Stimulated activated CD8-positive, alpha-beta memory T cell treated with anti-CD3 and anti-CD28 coated beads, Interleukin-15, amount 100 ng/mL, for 48 hours (primary cell): Measurements from ENCODE around the gene RTN4RL1.
"Not testable (repeated sequence)": the region's sequence is repeated elsewhere in the genome, so short reads cannot be mapped to it uniquely, and the experiment has no call there.

Source experiments
- DNase-seq, 2 donors: peaks; one replicate each; pipeline ENCODE4 v3.0.0-alpha.2; 2020; ENCODE audit warnings: low read depth in 2 of 2

RTN4RL1 gene

DNA sequence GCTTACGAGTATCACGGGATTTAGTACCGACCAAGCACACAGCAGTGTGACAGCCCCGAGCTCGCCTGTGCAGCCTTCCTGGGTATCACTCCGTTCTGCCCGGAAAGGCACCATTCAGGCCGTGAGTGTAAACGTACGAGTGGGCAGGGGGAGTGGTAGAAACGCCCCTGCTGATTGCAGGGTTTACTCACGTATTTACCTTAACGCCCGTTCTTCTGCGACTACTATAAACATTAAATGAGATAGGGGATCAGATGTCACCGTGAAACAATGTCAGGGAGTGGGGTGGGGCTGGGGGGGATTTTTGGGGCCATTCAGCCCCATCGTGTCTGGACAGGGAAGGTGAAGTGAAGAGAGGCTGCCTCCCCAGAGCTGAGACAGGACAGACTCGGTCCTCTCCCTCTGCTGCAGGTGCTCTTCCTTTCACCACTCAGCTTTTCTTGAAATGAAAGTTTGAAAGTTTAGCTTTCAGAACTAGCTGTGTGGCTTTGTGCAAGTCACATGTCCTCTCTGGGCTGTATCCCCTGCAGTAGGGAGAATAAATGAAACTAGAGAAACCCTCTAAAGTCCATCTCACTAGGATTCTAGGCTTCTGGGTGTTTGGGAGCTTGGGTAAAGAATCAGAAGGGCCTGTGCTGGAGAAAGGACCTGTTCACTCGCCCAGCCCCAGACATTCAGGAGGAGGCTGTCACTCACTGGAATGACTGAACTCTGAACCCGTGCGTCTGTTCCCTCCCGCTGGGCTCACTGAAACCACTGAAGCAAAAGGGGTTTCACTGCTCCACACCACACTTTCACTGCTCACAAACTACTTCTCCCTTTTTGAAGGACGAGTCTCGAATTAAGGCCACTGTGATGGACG is 128.7 kb downstream of the RTN4RL1 start:
- no peak for DNase-seq

DNA sequence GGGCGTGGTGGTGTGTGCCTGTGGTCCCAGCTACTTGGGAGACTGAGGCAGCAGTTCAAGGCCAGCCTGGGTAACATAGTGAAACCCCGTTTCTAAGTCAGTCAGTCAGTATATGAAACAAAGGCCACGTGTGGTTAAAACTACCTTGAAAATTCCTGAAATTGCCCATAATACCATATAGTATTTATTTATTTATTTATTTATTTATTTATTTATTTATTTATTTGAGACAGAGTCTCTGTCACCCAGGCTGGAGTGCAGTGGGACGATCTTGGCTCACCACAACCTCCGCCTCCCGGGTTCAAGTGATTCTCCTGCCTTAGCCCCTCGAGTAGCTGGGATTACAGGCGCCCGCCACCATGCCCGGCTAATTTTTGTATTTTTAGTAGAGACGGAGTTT is 129.7 kb downstream of the RTN4RL1 start:
- not testable (repeated sequence) for DNase-seq

DNA sequence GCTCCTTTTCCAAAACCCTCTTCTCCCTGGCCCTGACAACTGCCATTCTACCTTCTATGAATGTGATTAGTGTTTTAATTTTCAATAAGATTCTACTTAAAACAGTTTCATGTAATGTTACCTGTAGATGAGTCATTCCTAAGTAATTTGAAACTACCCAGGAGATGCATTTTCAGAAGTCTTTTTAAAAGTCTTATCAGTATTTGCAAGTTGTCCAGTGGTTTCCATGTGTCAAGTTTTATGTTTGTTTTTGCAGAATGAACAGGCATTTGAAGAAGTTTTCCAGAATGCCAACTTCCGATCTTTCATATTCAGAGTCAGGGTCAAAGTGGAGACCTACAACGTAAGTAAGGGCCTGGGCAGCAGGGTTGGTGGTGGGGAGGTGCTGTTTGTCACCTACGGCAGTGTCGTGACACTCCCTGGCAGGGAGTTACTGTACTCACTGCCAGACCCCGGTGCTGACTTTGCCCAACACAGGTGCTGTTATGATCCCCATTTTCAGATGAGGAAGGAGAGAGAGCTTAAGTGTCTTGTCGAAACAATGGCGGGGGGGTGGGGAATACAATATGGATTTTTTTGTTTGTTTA is 130.3 kb downstream of the RTN4RL1 start:
- no peak for DNase-seq

DNA sequence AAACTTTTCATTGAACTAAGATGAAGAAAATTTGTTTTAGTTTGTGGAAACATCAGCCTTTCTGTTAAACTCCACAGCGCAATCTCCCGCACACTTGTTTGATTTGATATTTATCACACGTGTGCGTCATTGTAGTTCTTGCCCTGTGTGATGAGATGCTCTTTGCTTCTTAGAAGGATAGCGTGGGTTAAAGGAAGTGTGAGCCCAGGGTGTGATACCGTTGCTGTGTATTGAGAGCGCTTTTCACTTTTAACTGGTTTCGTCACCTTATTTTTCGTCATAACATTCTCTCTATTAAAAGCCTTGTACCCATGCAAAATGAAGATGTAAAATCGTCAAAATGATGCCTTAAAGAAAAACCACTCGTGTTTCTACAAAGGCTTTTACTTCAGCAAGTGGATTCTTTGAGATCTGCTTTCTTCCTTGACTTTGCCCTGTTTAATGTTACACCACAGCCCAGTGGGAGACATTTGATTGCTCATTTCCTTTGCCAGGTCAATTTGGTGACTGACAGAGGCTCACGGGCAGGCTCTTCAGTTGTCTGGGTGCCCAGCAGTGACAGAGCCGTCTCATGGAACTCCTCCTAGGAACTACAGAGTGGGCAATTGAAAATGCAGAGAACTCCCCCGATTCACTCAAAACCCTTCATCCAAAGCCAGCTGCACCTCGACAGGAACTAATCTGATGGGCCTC is 134.2 kb downstream of the RTN4RL1 start:
- no peak for DNase-seq

DNA sequence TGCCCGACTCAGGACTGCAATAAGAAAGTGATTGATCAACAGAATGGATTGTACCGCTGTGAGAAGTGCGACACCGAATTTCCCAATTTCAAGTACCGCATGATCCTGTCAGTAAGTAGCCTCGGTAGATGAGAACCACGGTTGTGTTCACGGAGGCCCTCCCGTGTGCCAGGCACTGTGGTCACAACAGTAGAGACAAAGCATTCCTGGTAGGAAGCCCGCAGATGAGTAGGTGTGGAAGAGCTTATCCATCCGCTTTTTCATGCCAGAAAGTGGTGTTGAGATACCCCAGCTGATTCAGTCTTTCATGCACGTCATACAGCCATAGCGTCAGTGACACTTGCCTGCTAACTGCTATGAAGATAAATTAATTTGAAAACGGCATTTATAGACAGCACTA is 136.4 kb downstream of the RTN4RL1 start:
- DNase-seq: no peak
